Activated gamma-delta T cell treated with anti-CD3 and anti-CD28 coated beads, Interleukin-2, amount 50 U/mL, for 16 hours (primary cell): Measurements from ENCODE around the gene ENOPH1.
"Not testable (repeated sequence)": the region's sequence is repeated elsewhere in the genome, so short reads cannot be mapped to it uniquely, and the experiment has no call there.

Experiments
- DNase-seq: peaks from one replicate; pipeline ENCODE4 v3.0.0-alpha.2; 2020; ENCODE audit warnings: low read depth

Gene ENOPH1

GRCh38 chr4:82430193-82430963, at the start of gene ENOPH1, which contains the start of gene HNRNPDL:
Gene ENOPH1 (plus strand): TSS chr4:82430590. CDS start chr4:82430830, 240 bp downstream.
Gene HNRNPDL (minus strand): TSS chr4:82430462. CDS start chr4:82429690, 772 bp downstream.
- peak; percentile 96 for DNase-seq

GRCh38 chr4:82380831-82381230, 49.6 kb upstream of the ENOPH1 start:
- DNase-seq, result no peak

DNA sequence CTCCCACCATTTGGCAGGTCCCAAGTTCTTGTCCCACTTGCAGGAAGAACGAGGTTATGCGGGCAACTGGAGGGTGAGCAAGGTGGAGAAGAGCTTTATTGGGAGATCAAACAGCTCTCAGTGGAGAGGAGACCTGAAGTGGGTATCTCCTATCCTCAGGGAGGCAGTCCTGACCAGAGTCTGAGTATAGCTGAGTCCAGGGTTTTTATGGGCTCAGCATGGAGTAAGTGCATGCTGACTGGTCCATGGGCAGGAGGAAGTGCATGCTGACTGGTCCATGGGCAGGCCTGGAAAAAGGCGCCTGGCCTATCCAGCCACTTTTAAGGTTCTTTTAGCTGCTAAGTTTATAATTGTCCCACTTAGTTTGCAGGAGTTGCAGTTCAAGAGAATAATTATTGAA, 49.2 kb upstream of the ENOPH1 start:
- DNase-seq, result no peak

DNA sequence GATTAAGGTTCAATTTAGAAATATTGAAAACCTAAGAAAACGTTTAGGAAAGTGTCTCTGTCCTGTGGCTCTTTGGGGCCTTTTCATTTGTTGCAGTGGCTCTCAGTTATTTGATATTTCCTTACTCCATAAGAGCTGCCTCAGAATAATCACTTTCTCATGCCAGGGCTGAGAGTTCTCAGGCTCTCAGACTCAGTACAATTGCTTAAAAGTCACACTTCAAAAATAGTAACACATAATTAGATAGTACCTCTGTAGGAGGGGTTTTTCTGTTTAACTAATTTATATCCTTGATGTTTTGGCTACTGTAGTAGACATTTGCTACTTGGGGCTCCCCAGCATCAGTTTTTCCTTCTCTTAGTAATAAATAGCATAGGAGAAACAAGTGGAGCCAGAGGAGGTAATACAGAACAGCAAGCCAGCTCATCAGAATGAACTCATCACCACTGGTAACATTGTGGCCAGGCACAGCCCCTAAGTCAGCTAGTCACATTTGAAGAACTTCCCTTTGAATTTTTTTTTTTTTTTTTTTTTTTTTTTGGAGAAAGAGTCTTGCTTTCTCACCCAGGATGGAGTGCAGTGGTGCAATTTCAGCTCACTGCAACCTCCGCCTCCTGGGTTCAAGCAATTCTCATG, 48.6 kb upstream of the ENOPH1 start:
- no peak for DNase-seq

GRCh38 chr4:82382751-82383150, 47.6 kb upstream of the ENOPH1 start:
- DNase-seq, result no peak

- DNase-seq, result not testable (repeated sequence)
Observed at GRCh38 chr4:82386312-82386711, 44.1 kb upstream of the ENOPH1 start.

DNA sequence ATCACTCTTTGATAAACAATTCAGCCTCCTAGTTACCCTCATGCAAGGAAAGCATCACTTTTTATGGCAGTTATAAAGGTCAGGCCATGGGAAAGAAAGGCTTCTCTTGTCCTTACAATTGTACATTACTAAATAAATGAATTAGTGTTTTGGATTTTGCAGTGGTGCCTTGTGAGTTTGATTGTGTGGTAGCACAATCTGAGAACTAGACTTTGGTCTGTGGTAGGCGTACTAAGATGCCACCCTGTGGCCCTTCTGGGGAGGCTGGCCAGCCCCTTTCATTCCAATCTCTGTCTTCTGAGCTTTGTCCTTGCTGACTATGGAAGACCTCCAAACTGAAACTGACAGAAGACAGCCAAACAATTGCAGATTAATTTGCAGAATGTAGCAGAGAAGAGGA, 42.0 kb upstream of the ENOPH1 start:
- no peak for DNase-seq

DNA sequence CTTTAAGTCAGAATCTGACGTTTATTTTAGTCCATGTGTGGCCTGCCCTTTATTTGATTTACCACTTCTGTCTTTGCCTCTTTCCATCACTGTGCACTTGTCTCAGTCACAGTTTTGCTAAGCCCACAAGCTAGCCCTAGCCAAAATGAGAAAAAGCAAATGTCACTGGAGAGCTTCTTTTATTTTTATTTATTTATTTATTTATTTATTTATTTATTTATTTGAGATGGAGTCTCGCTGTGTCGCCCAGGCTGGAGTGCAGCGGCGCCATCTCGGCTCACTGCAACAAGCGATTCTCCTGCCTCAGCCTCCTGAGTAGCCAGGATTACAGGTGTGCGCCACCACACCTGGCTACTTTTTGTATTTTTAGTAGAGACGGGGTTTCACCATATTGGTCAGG, 40.3 kb upstream of the ENOPH1 start:
- DNase-seq, result not testable (repeated sequence)

GRCh38 chr4:82394896-82395295, 35.5 kb upstream of the ENOPH1 start:
- DNase-seq, result no peak

DNA sequence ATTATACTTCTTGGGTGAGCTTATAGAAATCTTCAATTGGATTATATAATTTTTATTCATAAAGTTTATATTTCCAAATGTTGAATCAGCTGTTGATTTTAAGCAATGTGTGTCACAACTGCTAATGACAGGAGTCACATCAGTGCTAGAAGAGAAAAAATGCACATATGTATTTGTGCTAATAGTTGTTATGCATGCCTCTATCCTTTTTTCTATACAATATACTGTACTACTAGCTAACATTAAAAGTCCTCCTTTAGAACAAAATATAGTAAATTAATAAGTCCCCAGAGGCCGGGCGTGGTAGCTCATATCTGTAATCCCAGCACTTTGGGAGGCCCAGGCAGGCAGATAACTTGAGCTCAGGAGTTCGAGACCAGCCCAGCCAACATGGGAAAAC, 32.9 kb upstream of the ENOPH1 start:
- no peak for DNase-seq

DNA sequence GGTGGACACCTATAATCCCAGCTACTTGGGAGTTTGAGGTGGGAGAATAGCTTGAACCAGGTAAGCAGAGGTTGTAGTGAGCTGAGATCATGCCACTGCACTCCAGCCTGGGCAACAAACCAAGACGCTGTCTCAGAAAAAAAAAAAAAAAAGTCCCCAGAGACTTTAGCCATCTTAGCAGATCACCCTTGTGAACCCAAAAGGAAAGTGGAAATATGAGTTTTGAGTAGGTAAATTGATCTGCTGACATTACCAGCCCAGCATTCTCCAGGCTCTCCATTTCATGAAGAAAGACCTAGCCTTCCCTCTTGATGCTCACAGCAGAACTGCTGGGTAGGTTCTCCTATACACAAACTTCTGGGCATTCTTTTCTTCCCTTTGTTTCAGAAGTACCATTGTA, 32.1 kb upstream of the ENOPH1 start:
- DNase-seq, result no peak

- DNase-seq, result no peak
Observed at GRCh38 chr4:82401600-82401999, 28.8 kb upstream of the ENOPH1 start.

- no peak for DNase-seq
Observed at GRCh38 chr4:82402196-82402775, 28.1 kb upstream of the ENOPH1 start.

- no peak for DNase-seq
Observed at GRCh38 chr4:82403725-82404124, 26.7 kb upstream of the ENOPH1 start.

DNA sequence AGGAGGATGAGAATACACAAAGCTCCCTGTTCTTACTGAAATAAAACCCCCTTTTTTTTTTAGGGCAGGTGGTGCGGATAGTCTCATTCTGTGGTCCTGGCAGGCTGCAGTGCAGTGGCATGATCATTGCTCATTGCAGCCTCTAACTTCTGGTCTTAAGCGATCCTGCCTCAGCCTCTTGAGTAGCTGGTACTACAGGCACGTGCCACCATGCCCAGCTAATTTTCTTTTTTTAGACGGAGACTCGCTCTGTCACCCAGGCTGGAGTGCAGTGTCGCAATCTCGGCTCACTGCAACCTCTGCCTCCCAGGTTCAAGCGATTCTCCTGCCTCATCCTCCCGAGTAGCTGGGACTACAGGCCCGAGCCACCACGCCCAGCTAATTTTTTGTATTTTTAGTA, 15.3 kb upstream of the ENOPH1 start:
- DNase-seq, result not testable (repeated sequence)

DNA sequence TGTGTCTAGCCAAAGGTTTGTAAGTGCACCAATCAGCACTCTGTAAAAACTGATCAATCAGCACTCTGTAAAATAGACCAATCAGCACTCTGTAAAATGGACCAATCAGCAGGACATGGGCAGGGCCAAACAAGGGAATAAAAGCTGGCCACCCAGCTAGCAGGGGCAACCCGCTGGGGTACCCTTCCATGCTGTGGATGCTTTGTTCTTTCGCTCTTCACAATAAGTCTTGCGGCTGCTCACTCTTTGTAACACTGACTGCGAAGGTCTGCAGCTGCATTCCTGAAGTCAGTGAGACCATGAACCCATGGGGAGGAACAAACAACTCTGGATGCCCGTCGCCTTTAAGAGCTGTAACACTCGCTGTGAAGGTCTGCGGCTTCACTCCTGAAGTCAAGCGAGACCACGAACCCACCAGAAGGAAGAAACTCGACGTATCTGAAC, 14.4 kb upstream of the ENOPH1 start:
- no peak for DNase-seq

DNA sequence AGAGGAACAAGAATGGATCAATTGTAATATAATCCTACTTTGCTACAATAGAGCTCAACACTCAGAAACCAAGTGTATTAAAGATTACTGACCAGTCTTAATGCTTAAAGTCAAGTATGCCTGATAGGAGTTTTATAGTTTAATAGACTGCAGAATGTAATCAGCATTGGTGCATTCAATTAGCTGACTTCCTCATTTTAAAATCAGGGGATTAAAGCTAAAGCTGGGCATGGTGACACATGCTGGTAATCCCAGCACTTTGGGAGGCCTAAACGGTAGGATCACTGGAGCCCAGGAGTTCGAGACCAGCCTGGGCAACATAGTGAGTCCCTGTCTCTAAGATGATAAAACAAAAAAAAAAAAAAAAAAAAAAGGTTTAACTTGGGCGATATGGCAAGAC, 10.9 kb upstream of the ENOPH1 start:
- no peak for DNase-seq

GRCh38 chr4:82421796-82422560, 8.4 kb upstream of the ENOPH1 start:
- DNase-seq, result no peak

DNA sequence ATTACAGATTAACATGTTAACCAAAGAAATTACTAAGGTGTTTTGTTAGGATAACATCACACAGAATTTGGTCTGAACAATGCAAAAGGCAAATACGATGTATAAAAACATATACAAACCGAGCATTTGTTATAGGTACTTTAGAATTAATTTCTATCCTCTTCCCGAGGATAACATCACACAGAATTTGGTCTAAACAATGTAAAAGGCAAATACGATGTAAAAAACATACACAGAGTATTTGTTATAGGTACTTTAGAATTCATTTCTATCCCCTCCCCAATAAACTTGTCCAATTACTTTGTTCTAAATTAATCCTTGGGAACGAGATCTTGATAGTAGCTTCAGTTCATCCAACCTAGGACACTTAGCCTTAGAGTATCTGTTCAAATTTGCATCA, 7.8 kb upstream of the ENOPH1 start:
- DNase-seq, result no peak

- DNase-seq, result no peak
Observed at GRCh38 chr4:82423245-82424054, 6.9 kb upstream of the ENOPH1 start.

DNA sequence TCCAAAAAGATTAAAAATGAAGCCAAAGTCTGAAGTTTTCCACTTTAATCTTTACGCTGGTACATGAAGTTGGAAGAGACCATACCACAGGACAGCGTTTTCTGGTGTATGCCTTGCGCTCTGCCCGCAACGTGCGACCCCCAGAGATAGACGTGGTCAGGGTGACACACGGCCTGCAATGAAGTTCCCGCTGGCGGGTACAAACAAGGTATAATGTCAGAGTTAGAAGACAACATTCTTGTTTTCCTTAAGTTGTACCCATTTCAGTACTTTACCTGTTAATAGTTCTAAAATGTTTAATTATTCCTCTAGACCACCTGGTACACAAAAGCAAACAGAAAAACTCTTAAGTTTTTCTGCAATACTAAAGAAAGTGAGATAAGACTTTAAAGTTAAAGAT, 4.9 kb upstream of the ENOPH1 start:
- no peak for DNase-seq
